Effector CD4-positive, alpha-beta T cell (primary cell): Measurements from ENCODE around the gene LYSMD3.

Experiments used
- DNase-seq: peaks from one replicate; pipeline ENCODE4 v3.0.0-alpha.2; 2020

Gene LYSMD3

GRCh38 chr5:90479611-90480385, 49.6 kb downstream of the LYSMD3 start:
- DNase-seq: no peak

GRCh38 chr5:90477621-90478215, 51.7 kb downstream of the LYSMD3 start:
- no peak for DNase-seq

- DNase-seq: no peak
Measured at GRCh38 chr5:90477073-90477472, 52.3 kb downstream of the LYSMD3 start.

GRCh38 chr5:90476391-90476790, 53.0 kb downstream of the LYSMD3 start:
- no peak for DNase-seq

- DNase-seq: no peak
Measured at GRCh38 chr5:90475436-90475980, 53.9 kb downstream of the LYSMD3 start.

- DNase-seq: peak; percentile 88
Measured at GRCh38 chr5:90474235-90475107, 54.9 kb downstream of the LYSMD3 start, which contains the start of the genes MBLAC2 and POLR3G. MBLAC2 (minus strand) TSS chr5:90474771; CDS start chr5:90474292, 479 bp downstream. POLR3G (plus strand) TSS chr5:90474864; CDS start chr5:90485568, 10,704 bp downstream.

- no peak for DNase-seq
Measured at GRCh38 chr5:90473396-90474234, 55.8 kb downstream of the LYSMD3 start.

GRCh38 chr5:90472783-90473395, 56.5 kb downstream of the LYSMD3 start:
- no peak for DNase-seq
